Keratinocyte (primary cell): ENCODE measurements around the gene AGPAT3. TPM values are rescaled to one million over a fixed set of nuclear protein-coding genes. Genes with fewer than 3 reads are reported as not detected.

ENCODE experiments used
- DNase-seq: peaks from one replicate; pipeline ENCODE4 v3.0.0-alpha.2; 2011; ENCODE audit warnings: low read depth, missing footprints, low spot score
- FAIRE-seq: peaks from 2 replicates; lab custom pipeline; 2011; peaks lifted over from hg19 to GRCh38; lab: Jason Lieb, UNC
- H2AFZ ChIP-seq: 2 replicates; pipeline ENCODE4 v1.6.0; 2012; ENCODE audit warnings: low read length, control low read depth, inconsistent platforms; ENCODE audit not compliant: control insufficient read depth
- H3K27ac ChIP-seq: 2 replicates; pipeline ENCODE4 v1.5.1; 2011; ENCODE audit warnings: low read length; ENCODE audit not compliant: control insufficient read depth, insufficient read depth
- H3K27me3 ChIP-seq: 3 replicates; pipeline ENCODE4 v1.6.0; 2011; ENCODE audit warnings: low read length; ENCODE audit not compliant: control insufficient read depth, insufficient read depth; ENCODE audit errors: extremely low read depth
- H3K36me3 ChIP-seq, 2 experiments: 2 replicates in 1 of 2; 3 replicates in 1 of 2; pipeline ENCODE4 v1.5.1; 2011; ENCODE audit warnings: low read length in 2 of 2, mild to moderate bottlenecking in 1 of 2; ENCODE audit not compliant: control insufficient read depth in 2 of 2, insufficient read depth in 2 of 2; ENCODE audit errors: extremely low read depth in 1 of 2
- H3K4me1 ChIP-seq: 3 replicates; pipeline ENCODE4 v1.5.1; 2011; ENCODE audit warnings: low read length; ENCODE audit not compliant: control insufficient read depth, insufficient read depth; ENCODE audit errors: extremely low read depth
- H3K4me2 ChIP-seq: 3 replicates; pipeline ENCODE4 v1.6.0; 2011; ENCODE audit warnings: low read depth, low read length; ENCODE audit not compliant: control insufficient read depth, insufficient read depth; ENCODE audit errors: extremely low read depth
- H3K4me3 ChIP-seq, 3 experiments: fragments of 200-600 bp in 1 of 3; sonication (generic) in 1 of 3; 2 replicates in 2 of 3; 3 replicates in 1 of 3; pipeline ENCODE4 v1.5.1; 2011 to 2016; ENCODE audit warnings: low read length in 3 of 3, mild to moderate bottlenecking in 3 of 3, control low read depth in 2 of 3, inconsistent platforms in 1 of 3, low read depth in 1 of 3, mixed read lengths in 1 of 3, mixed run types in 1 of 3, moderate library complexity in 1 of 3; ENCODE audit not compliant: control insufficient read depth in 2 of 3, insufficient read depth in 2 of 3; ENCODE audit errors: extremely low read depth in 1 of 3
- H3K79me2 ChIP-seq: 2 replicates; pipeline ENCODE4 v1.6.0; 2012; ENCODE audit warnings: low read length; ENCODE audit not compliant: control insufficient read depth, insufficient read depth
- H3K9ac ChIP-seq: 3 replicates; pipeline ENCODE4 v1.6.0; 2011; ENCODE audit warnings: low read length; ENCODE audit not compliant: control insufficient read depth, insufficient read depth; ENCODE audit errors: extremely low read depth
- H3K9me1 ChIP-seq: 3 replicates; pipeline ENCODE4 v1.6.0; 2011; ENCODE audit warnings: low read length; ENCODE audit not compliant: control insufficient read depth, insufficient read depth; ENCODE audit errors: extremely low read depth
- H3K9me3 ChIP-seq: 2 replicates; pipeline ENCODE4 v1.5.1; 2012; ENCODE audit warnings: low read depth, low read length; ENCODE audit not compliant: control insufficient read depth
- H4K20me1 ChIP-seq: 3 replicates; pipeline ENCODE4 v1.6.0; 2011; ENCODE audit warnings: low read length; ENCODE audit not compliant: control insufficient read depth, insufficient read depth; ENCODE audit errors: extremely low read depth
- EZH2 ChIP-seq: IDR thresholded peaks from one replicate; pipeline ENCODE4 v1.6.1; 2012; ENCODE audit warnings: inconsistent platforms, mild to moderate bottlenecking, low read length, moderate library complexity
- dilution Hi-C: fragments of 300-500 bp; cut with MboI; formaldehyde crosslinking; loops from one replicate; pipeline ENCODE4 v1.7.0; 2020; ENCODE audit warnings: low sequenced_read_pairs; ENCODE audit not compliant: extremely low pct_ligation_motif_present
- polyA plus RNA-seq, 5 experiments: library from polyadenylated mRNA; depleted of rRNA in 3 of 5; stranded (reverse) in 3 of 5; stranded (forward) in 1 of 5; unstranded in 1 of 5; fragments of >200 nt; gene quantifications; 1 replicate in 1 of 5; 2 replicates in 3 of 5; 3 replicates in 1 of 5; pipeline versions ENCODE4 v1.2.1 to v1.2.3, GENCODE V29; 2011 to 2012; ENCODE audit warnings: missing spikeins in 2 of 5, low read depth in 1 of 5, low replicate concordance in 1 of 5
- TF ChIP-seq, protein P1 (sequence below), 3 experiments: IDR thresholded peaks in 1 of 3; conservative IDR thresholded peaks in 1 of 3; optimal IDR thresholded peaks in 1 of 3; 2 replicates in 2 of 3; 3 replicates in 1 of 3; pipeline versions ENCODE3 to v1.5.1; 2011; ENCODE audit warnings: low read length in 3 of 3, mild to moderate bottlenecking in 3 of 3, moderate library complexity in 2 of 3, control low read depth in 1 of 3, inconsistent platforms in 1 of 3; ENCODE audit not compliant: insufficient read depth in 2 of 3; ENCODE audit errors: extremely low read depth in 1 of 3

The AGPAT3 gene
- polyA plus RNA-seq, 1 donor (not counting 4 experiments of a cell fraction or from before 2014, with no cell fraction given) = 21.7 TPM

GRCh38 chr21:43935711-43936110, 70.7 kb downstream of the AGPAT3 start:
- H3K9me3 ChIP-seq = no peaks in the 10 kb centered on the region
- DNase-seq = no peak
- H3K36me3 ChIP-seq = peaks cover 6 to 7% of the 10 kb centered on the region in 2 experiments
- H3K4me3 ChIP-seq = no peak overlapping the region
- H4K20me1 ChIP-seq = peaks cover 4% of the 10 kb centered on the region
- no peaks in the 10 kb centered on the region for H3K27me3 ChIP-seq
- no peak overlapping the region for H3K27ac ChIP-seq
- peaks cover 6% of the 10 kb centered on the region for H3K79me2 ChIP-seq
- FAIRE-seq = no peak
- no peaks in the 10 kb centered on the region for H3K9me1 ChIP-seq
- TF ChIP-seq, protein P1, sequence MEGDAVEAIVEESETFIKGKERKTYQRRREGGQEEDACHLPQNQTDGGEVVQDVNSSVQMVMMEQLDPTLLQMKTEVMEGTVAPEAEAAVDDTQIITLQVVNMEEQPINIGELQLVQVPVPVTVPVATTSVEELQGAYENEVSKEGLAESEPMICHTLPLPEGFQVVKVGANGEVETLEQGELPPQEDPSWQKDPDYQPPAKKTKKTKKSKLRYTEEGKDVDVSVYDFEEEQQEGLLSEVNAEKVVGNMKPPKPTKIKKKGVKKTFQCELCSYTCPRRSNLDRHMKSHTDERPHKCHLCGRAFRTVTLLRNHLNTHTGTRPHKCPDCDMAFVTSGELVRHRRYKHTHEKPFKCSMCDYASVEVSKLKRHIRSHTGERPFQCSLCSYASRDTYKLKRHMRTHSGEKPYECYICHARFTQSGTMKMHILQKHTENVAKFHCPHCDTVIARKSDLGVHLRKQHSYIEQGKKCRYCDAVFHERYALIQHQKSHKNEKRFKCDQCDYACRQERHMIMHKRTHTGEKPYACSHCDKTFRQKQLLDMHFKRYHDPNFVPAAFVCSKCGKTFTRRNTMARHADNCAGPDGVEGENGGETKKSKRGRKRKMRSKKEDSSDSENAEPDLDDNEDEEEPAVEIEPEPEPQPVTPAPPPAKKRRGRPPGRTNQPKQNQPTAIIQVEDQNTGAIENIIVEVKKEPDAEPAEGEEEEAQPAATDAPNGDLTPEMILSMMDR (optimal IDR thresholded peaks at IDR 0.05 in 1 of 3, IDR thresholded peaks at IDR 0.05 in 1 of 3, conservative IDR thresholded peaks at IDR 0.05 in 1 of 3; ENCODE audit: extremely low read depth in 1 of 3, insufficient read depth in 2 of 3, low read length in 3 of 3) = no peak
- TF ChIP-seq EZH2 = no peak
- dilution Hi-C loops = no loop called here
- no peak overlapping the region for H3K4me2 ChIP-seq
- H3K4me1 ChIP-seq = peaks cover 6% of the 10 kb centered on the region
- H3K9ac ChIP-seq = no peak overlapping the region
- H2AFZ ChIP-seq = no peak overlapping the region

DNA sequence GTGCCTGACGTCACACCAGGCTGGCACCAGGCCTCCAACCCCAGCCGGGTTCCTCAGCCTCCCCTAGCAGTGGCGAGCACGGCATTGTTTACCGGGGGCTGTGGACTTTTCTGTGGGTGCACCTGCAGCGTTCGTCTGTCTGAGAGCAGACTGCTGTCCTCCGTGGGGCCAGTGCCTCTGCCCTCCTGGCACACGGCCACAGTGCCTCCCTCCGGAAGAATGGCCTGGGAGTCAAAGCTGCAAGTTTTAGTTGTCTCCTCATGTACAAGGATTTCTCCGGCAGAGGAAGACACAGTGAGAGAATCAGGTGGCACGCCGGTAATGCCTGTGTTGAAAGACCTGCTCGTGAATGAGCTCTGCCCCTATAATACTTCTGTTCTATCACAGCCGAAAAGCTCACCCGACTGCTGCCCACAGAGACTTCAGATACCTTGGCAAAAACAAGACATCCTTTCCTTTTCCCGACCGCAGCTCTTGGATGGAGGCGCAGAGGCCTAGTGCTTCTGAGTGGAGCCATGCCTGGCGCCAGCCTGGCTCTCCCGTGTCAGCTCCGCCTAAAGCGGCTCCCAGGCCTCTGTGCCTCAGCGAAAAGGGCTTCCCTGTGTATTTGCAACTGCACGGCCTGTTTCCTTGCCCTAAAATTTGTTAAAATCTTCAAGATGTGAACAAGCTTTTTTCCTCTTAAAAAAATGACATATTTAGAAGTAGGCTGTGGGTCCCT, 71.4 kb downstream of the AGPAT3 start:
- Histone ChIP-seq H3K36me3 (peaks cover 6 to 7% of the 10 kb centered on the region in 2 experiments), H3K9me1 (no peaks in the 10 kb centered on the region), H2AFZ (no peak overlapping the region), H3K79me2 (peaks cover 6% of the 10 kb centered on the region), H3K4me3 (no peak overlapping the region), H3K27me3 (no peaks in the 10 kb centered on the region), H3K9ac (no peak overlapping the region), H3K9me3 (no peaks in the 10 kb centered on the region), H4K20me1 (peaks cover 4% of the 10 kb centered on the region), H3K4me1 (peaks cover 6% of the 10 kb centered on the region), H3K4me2 (no peak overlapping the region), H3K27ac (no peak overlapping the region)
- dilution Hi-C loops = no loop called here
- DNase-seq (no peak), FAIRE-seq (no peak)
- TF ChIP-seq, protein P1 (optimal IDR thresholded peaks at IDR 0.05 in 1 of 3, IDR thresholded peaks at IDR 0.05 in 1 of 3, conservative IDR thresholded peaks at IDR 0.05 in 1 of 3; ENCODE audit: extremely low read depth in 1 of 3, insufficient read depth in 2 of 3, low read length in 3 of 3) = no peak
- TF ChIP-seq EZH2 = no peak
